Measurements from ENCODE around the gene DNER. TPM values are rescaled to one million over a fixed set of nuclear protein-coding genes. Genes with fewer than 3 reads are reported as not detected.

Gene DNER
- total RNA-seq, 1 donor from 2014 or later: not detected

DNA sequence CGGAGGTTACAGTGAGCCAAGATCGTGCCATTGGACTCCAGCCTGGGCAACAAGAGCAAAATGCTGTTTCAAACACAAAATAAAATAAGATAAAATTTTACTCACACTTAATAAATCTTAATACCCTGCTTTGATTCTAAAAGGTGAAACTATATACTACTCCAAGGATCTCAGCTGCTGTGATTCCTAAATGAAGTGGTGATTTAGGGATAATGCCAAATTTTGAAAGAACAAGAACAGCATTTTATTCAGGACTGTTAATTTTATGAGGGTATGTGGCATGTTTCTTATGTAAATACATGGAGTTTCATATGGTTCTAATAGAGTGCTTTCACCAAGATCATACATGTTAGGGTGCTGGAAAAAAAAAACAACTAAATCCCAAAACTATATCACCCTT lies 243.6 kb downstream of the DNER start:
- TF ChIP-seq, protein P1, sequence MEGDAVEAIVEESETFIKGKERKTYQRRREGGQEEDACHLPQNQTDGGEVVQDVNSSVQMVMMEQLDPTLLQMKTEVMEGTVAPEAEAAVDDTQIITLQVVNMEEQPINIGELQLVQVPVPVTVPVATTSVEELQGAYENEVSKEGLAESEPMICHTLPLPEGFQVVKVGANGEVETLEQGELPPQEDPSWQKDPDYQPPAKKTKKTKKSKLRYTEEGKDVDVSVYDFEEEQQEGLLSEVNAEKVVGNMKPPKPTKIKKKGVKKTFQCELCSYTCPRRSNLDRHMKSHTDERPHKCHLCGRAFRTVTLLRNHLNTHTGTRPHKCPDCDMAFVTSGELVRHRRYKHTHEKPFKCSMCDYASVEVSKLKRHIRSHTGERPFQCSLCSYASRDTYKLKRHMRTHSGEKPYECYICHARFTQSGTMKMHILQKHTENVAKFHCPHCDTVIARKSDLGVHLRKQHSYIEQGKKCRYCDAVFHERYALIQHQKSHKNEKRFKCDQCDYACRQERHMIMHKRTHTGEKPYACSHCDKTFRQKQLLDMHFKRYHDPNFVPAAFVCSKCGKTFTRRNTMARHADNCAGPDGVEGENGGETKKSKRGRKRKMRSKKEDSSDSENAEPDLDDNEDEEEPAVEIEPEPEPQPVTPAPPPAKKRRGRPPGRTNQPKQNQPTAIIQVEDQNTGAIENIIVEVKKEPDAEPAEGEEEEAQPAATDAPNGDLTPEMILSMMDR (IDR thresholded peaks at IDR 0.05): no peak
- ATAC-seq (ENCODE audit: low read depth) (no peak), DNase-seq (no peak)
- ChIA-PET POLR2A (no interaction called here), CTCF (no interaction called here)
- Mint-ChIP-seq H3K4me3 (no peak overlapping the region), H3K27ac (no peak overlapping the region), H3K36me3 (ENCODE audit: low read depth) (no peaks in the 10 kb centered on the region), H3K4me1 (no peaks in the 10 kb centered on the region), H3K9me3 (peaks cover 2% of the 10 kb centered on the region), H3K27me3 (peaks cover 6% of the 10 kb centered on the region)
- intact Hi-C loops (cut with micrococcal nuclease): no loop called here

DNA sequence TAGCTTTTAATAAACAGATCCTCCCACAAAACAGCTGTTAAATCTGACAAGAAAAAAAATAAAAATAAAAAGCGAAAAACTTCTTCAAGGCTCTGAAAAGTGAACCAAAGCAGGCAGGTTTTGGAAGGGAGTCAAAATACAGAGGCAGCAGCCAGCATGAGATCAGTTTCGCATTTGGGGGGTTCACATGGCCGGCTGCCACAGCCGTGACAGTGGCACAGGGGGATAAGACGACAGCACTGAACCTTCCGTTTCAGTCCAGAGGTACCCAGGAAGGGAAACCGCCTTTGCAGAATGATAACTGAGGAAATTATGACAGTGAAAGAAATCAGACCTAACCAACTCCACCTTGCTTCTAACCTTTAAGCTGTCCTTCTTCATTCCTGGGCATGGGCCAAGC lies 246.6 kb downstream of the DNER start:
- TF ChIP-seq, protein P1 (IDR thresholded peaks at IDR 0.05): no peak
- Mint-ChIP-seq H3K4me1 (no peaks in the 10 kb centered on the region), H3K9me3 (peaks cover 7% of the 10 kb centered on the region), H3K36me3 (ENCODE audit: low read depth) (no peaks in the 10 kb centered on the region), H3K4me3 (no peak overlapping the region), H3K27ac (no peak overlapping the region), H3K27me3 (peaks cover 6% of the 10 kb centered on the region)
- intact Hi-C loops (cut with micrococcal nuclease): no loop called here
- POLR2A ChIA-PET: no interaction called here
- ATAC-seq (ENCODE audit: low read depth): no peak
- CTCF ChIA-PET: no interaction called here
- DNase-seq: no peak

DNA sequence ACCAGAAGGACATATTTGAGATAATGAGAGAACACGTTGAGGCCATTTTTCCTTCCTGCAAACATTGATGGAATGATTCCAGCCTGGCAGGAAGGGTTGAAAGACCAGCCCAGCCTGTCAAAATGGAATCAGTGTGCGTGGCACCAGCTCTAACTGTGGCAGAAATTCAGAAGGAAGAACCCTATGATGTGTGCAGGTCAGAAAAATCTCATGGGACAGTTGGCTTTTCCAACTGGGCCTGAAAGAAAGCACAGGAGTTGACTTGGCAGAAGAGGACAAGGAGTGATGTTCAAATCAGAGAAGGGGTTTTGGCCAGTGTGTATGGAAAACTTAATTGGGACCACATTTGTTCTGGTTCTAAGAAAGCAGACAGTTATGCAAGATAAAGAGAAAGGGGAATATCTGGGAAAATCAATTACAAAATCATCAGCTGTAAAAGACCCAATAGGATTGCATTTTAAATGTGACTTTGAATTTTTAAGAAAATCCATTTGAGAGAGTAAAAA lies 250.5 kb downstream of the DNER start:
- Mint-ChIP-seq H3K36me3 (ENCODE audit: low read depth) (no peaks in the 10 kb centered on the region), H3K27me3 (peaks cover 2% of the 10 kb centered on the region), H3K27ac (no peak overlapping the region), H3K9me3 (peaks cover 7% of the 10 kb centered on the region), H3K4me1 (no peaks in the 10 kb centered on the region), H3K4me3 (no peak overlapping the region)
- intact Hi-C loops (cut with micrococcal nuclease): no loop called here
- ATAC-seq (ENCODE audit: low read depth): no peak
- TF ChIP-seq, protein P1 (IDR thresholded peaks at IDR 0.05): no peak
- ChIA-PET CTCF (no interaction called here), POLR2A (no interaction called here)
- DNase-seq: no peak

DNA sequence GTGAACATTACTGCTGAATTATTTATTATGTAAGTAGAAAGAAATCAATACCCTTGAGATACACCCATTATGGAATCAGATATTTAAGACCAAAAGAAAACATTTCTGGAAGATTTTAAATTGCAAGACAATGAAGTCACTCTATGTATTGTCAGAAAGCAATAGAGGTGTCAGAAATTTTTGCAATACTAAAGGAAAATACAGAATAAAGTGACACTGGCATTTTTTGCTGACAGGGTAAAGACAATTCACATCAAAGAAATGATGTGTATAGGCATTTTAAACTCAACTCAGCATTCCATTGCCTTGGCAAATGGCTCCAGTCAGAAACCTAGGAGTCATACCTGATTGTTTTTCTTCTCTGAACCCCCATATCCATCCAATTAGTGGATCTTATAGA lies 252.2 kb downstream of the DNER start:
- ChIA-PET POLR2A (no interaction called here), CTCF (no interaction called here)
- intact Hi-C loops (cut with micrococcal nuclease): no loop called here
- Mint-ChIP-seq H3K36me3 (ENCODE audit: low read depth) (no peaks in the 10 kb centered on the region), H3K27ac (no peak overlapping the region), H3K9me3 (peaks cover 7% of the 10 kb centered on the region), H3K4me1 (no peaks in the 10 kb centered on the region), H3K27me3 (no peaks in the 10 kb centered on the region), H3K4me3 (no peak overlapping the region)
- DNase-seq: no peak
- ATAC-seq (ENCODE audit: low read depth): no peak
- TF ChIP-seq, protein P1 (IDR thresholded peaks at IDR 0.05): no peak

DNA sequence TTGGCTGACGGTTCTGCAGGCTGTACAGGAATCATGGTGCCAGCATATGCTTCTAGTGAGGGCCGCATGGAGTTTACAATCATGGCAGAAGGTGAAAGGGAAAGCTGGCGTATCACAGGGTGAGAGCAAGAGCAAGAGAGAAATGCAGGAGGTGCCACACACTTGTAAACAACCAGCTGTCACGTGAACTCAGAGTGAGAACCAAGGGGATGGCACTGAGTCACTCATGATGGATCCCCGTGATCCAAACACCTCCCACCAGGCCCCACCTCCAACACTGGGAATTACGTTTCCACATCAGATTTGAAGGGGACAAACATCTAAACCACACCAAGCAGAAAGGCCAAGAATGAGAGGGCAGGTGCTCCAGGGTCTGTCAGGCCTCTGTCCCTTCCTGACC lies 258.3 kb downstream of the DNER start:
- Mint-ChIP-seq H3K27me3 (no peaks in the 10 kb centered on the region), H3K4me3 (no peak overlapping the region), H3K36me3 (ENCODE audit: low read depth) (no peaks in the 10 kb centered on the region), H3K9me3 (no peaks in the 10 kb centered on the region), H3K4me1 (no peaks in the 10 kb centered on the region), H3K27ac (no peak overlapping the region)
- TF ChIP-seq, protein P1 (IDR thresholded peaks at IDR 0.05): no peak
- ChIA-PET POLR2A (no interaction called here), CTCF (no interaction called here)
- DNase-seq (no peak), ATAC-seq (ENCODE audit: low read depth) (no peak)
- intact Hi-C loops (cut with micrococcal nuclease): no loop called here
